Endothelial cell of umbilical vein (primary cell): Measurements from ENCODE around the gene REEP3. TPM values are rescaled to one million over a fixed set of nuclear protein-coding genes. Genes with fewer than 3 reads are reported as not detected.

Experiments used
- BruUV-seq: library from RNA; stranded (reverse); fragments of 400-500 nt; replicated peaks from 2 replicates; lab custom pipeline; 2021; lab: Mats Ljungman, UMichigan
- CTCF ChIA-PET: fragments of 300-600, 350-600 bp; sonication (Branson Sonifier 250); formaldehyde crosslinking; loops from one replicate; lab custom pipeline; 2021; ENCODE audit warnings: antibody characterized with exemption, inconsistent platforms; lab: Charles Lee
- POLR2A ChIA-PET: fragments of 300-600, 350-600 bp; sonication (Branson Sonifier 250); formaldehyde crosslinking; loops from one replicate; lab custom pipeline; 2021; ENCODE audit warnings: antibody characterized with exemption, inconsistent platforms; lab: Charles Lee
- DNase-seq: peaks from one replicate; pipeline ENCODE4 v3.0.0-alpha.2; 2011; ENCODE audit warnings: low read depth, low spot score
- FAIRE-seq: peaks from 2 replicates; lab custom pipeline; 2011; peaks lifted over from hg19 to GRCh38; lab: Jason Lieb, UNC
- H2AFZ ChIP-seq: 2 replicates; pipeline ENCODE4 v1.6.0; 2012; ENCODE audit warnings: low read depth, low read length, control low read depth, inconsistent platforms
- H3K27ac ChIP-seq: 2 replicates; pipeline ENCODE4 v1.5.1; 2011; ENCODE audit warnings: low read depth, mild to moderate bottlenecking, control low read depth, low read length, moderate library complexity; ENCODE audit not compliant: insufficient read depth
- H3K27me3 ChIP-seq, 2 experiments: 2 replicates each; pipeline versions ENCODE4 v1.6.0 to v1.6.1; 2011; ENCODE audit warnings: low read length in 2 of 2, mixed read lengths in 1 of 2; ENCODE audit not compliant: control insufficient read depth in 2 of 2, insufficient read depth in 2 of 2
- H3K36me3 ChIP-seq, 2 experiments: 2 replicates in 1 of 2; 3 replicates in 1 of 2; pipeline ENCODE4 v1.5.1; 2011; ENCODE audit warnings: low read length in 2 of 2, mild to moderate bottlenecking in 1 of 2, moderate library complexity in 1 of 2; ENCODE audit not compliant: control insufficient read depth in 2 of 2, insufficient read depth in 2 of 2; ENCODE audit errors: extremely low read depth in 1 of 2
- H3K4me1 ChIP-seq: 3 replicates; pipeline ENCODE4 v1.5.1; 2011; ENCODE audit warnings: mild to moderate bottlenecking, low read length; ENCODE audit not compliant: control insufficient read depth, insufficient read depth; ENCODE audit errors: extremely low read depth
- H3K4me2 ChIP-seq: 2 replicates; pipeline ENCODE4 v1.6.1; 2011; ENCODE audit warnings: low read length, control low read depth, mixed read lengths; ENCODE audit not compliant: insufficient read depth
- H3K4me3 ChIP-seq, 3 experiments: fragments of 200-600 bp in 1 of 3; sonication (generic), shearing (Covaris generic) in 1 of 3; replicated peaks in 1 of 3; 2 replicates each; pipeline ENCODE4 v1.5.1; 2011 to 2016; ENCODE audit warnings: control low read depth in 3 of 3, low read length in 3 of 3, mild to moderate bottlenecking in 2 of 3, inconsistent platforms in 1 of 3, low read depth in 1 of 3, moderate library complexity in 1 of 3; ENCODE audit not compliant: insufficient read depth in 1 of 3
- H3K79me2 ChIP-seq: 2 replicates; pipeline ENCODE4 v1.6.0; 2012; ENCODE audit warnings: low read length, inconsistent platforms; ENCODE audit not compliant: control insufficient read depth, insufficient read depth
- H3K9ac ChIP-seq: replicated peaks from 2 replicates; pipeline ENCODE3; 2011; ENCODE audit warnings: low read length, control low read depth; ENCODE audit not compliant: insufficient read depth; ENCODE audit errors: extremely low read depth
- H3K9me1 ChIP-seq: replicated peaks from 3 replicates; pipeline ENCODE4 v1.6.0; 2011; ENCODE audit warnings: mild to moderate bottlenecking, low read length; ENCODE audit not compliant: control insufficient read depth, insufficient read depth; ENCODE audit errors: extremely low read depth
- H3K9me3 ChIP-seq: replicated peaks from 2 replicates; pipeline ENCODE4 v1.5.1; 2012; ENCODE audit warnings: low read length, inconsistent platforms; ENCODE audit not compliant: control insufficient read depth, insufficient read depth
- H4K20me1 ChIP-seq: replicated peaks from 2 replicates; pipeline ENCODE3; 2011; ENCODE audit warnings: mild to moderate bottlenecking, low read length; ENCODE audit not compliant: control insufficient read depth, insufficient read depth; ENCODE audit errors: extremely low read depth
- CTCF ChIP-seq, 2 donors: IDR thresholded peaks; 1 replicate in 1 of 2; 2 replicates in 1 of 2; pipeline ENCODE4 v1.5.1; 2011; ENCODE audit warnings: low read length in 2 of 2, mild to moderate bottlenecking in 2 of 2, moderate library complexity in 2 of 2, control low read depth in 1 of 2, inconsistent platforms in 1 of 2, low read depth in 1 of 2; ENCODE audit not compliant: insufficient read depth in 1 of 2; ENCODE audit errors: extremely low read depth in 1 of 2
- EZH2 ChIP-seq: IDR thresholded peaks from 2 replicates; pipeline ENCODE4 v1.6.1; 2012; ENCODE audit warnings: borderline replicate concordance, low read depth, mild to moderate bottlenecking, moderate library complexity, low read length, inconsistent platforms; ENCODE audit not compliant: severe bottlenecking
- FOS ChIP-seq: IDR thresholded peaks from 2 replicates; pipeline ENCODE4 v1.6.1; 2011; ENCODE audit warnings: mild to moderate bottlenecking, low read length, moderate library complexity, borderline replicate concordance; ENCODE audit not compliant: insufficient read depth
- GATA2 ChIP-seq: IDR thresholded peaks from 2 replicates; pipeline ENCODE4 v1.7.0; 2011; ENCODE audit warnings: low read depth, mild to moderate bottlenecking, moderate library complexity, mixed read lengths, low read length; ENCODE audit not compliant: insufficient read length, insufficient read depth
- JUN ChIP-seq: IDR thresholded peaks from 2 replicates; pipeline ENCODE4 v1.6.1; 2011; ENCODE audit warnings: borderline replicate concordance, low read depth; ENCODE audit not compliant: insufficient read length, insufficient read depth
- MAX ChIP-seq: IDR thresholded peaks from 2 replicates; pipeline ENCODE4 v1.6.1; 2011; ENCODE audit not compliant: insufficient read depth, insufficient read length
- MYC ChIP-seq: IDR thresholded peaks from one replicate; pipeline ENCODE4 v1.6.1; 2011; ENCODE audit warnings: mild to moderate bottlenecking, low read depth, low read length
- POLR2A ChIP-seq: IDR thresholded peaks from 2 replicates; pipeline ENCODE4 v1.6.1; 2012; ENCODE audit warnings: low read depth, mild to moderate bottlenecking, control low read depth, low read length
- POLR2AphosphoS5 ChIP-seq: IDR thresholded peaks from 2 replicates; pipeline ENCODE4 v1.6.1; 2012; ENCODE audit warnings: low read depth, mild to moderate bottlenecking, control low read depth, low read length, moderate library complexity; ENCODE audit not compliant: insufficient read depth
- dilution Hi-C: fragments of 300-500 bp; cut with MboI; formaldehyde crosslinking; loops from one replicate; pipeline ENCODE4 v1.15.0; 2019; ENCODE audit warnings: low sequenced_read_pairs; ENCODE audit not compliant: extremely low pct_ligation_motif_present
- intact Hi-C: fragments of 100-400 bp; cut with micrococcal nuclease; formaldehyde crosslinking; loops from one replicate; pipeline ENCODE4 v1.10.0; 2022
- polyA plus RNA-seq, 4 experiments: library from polyadenylated mRNA; depleted of rRNA in 3 of 4; stranded (reverse) in 3 of 4; unstranded in 1 of 4; fragments of >200 nt; gene quantifications; 2 replicates each; pipeline versions ENCODE4 v1.2.1 to v1.2.3, GENCODE V29; 2011 to 2012; ENCODE audit warnings: missing spikeins in 1 of 4
- total RNA-seq: library from RNA; stranded (reverse); gene quantifications from 2 replicates; pipeline ENCODE4 v1.2.3, GENCODE V29; 2021

The REEP3 gene
- total and polyA plus RNA-seq, 2 donors (not counting 3 experiments of a cell fraction or from before 2014, with no cell fraction given): 12.3 to 48.3 TPM

GRCh38 chr10:63671317-63671937 lies 150.2 kb downstream of the REEP3 start:
- dilution Hi-C loops: no loop called here
- Histone ChIP-seq H3K9ac (peak overlapping the region; percentile 40), H3K4me2 (peak overlapping the region; percentile 72), H3K79me2 (no peaks in the 10 kb centered on the region), H3K27me3 (no peaks in the 10 kb centered on the region), H2AFZ (peak overlapping the region; percentile 3), H4K20me1 (no peaks in the 10 kb centered on the region), H3K36me3 (no peaks in the 10 kb centered on the region), H3K9me3 (no peaks in the 10 kb centered on the region), H3K4me1 (peaks cover 49% of the 10 kb centered on the region), H3K9me1 (no peaks in the 10 kb centered on the region), H3K27ac (peak overlapping the region; percentile 77), H3K4me3 (no peak overlapping the region)
- ChIA-PET CTCF (interaction anchor here (0.7 to 3.6 kb wide), 16 partner anchors 10 to 505 kb away, joined by 3 to 32 read pairs (median 5); no protein-coding TSS in a partner anchor), POLR2A (interaction anchor here (0.6 to 1.3 kb wide), 2 partner anchors 9 to 42 kb away, joined by 4 to 7 read pairs; no protein-coding TSS in a partner anchor)
- TF ChIP-seq GATA2 (no peak), MAX (no peak), POLR2AphosphoS5 (no peak), EZH2 (no peak), MYC (no peak), POLR2A (no peak), JUN (no peak), FOS (no peak), CTCF (IDR thresholded peaks at IDR 0.05; ENCODE audit: extremely low read depth in 1 of 2, insufficient read depth in 1 of 2, low read depth in 1 of 2, low read length in 2 of 2) (no peak)
- DNase-seq: peak; percentile 89
- intact Hi-C loops: no loop called here
- BruUV-seq: no TSS peak
- peak; percentile 79 for FAIRE-seq
